Activated naive CD8-positive, alpha-beta T cell treated with anti-CD3 and anti-CD28 coated beads, Interleukin-2, amount 50 U/mL, for 24 hours (primary cell): ENCODE measurements around the gene PRRG1.
"Not testable (repeated sequence)": the region's sequence is repeated elsewhere in the genome, so short reads cannot be mapped to it uniquely, and the experiment has no call there.

Experiments used
- ATAC-seq: fragments of 150-1000 bp; cut with Tn5 transposase; one replicate; pipeline ENCODE4 v1.10.0; 2021
- DNase-seq: peaks from one replicate; pipeline ENCODE4 v3.0.0; 2021
- H3K27ac Mint-ChIP-seq: one replicate; pipeline ENCODE4 v1.8.0; 2021; ENCODE audit warnings: mild to moderate bottlenecking, mixed read lengths
- H3K27me3 Mint-ChIP-seq: one replicate; pipeline ENCODE4 v1.8.0; 2021; ENCODE audit warnings: mixed read lengths
- H3K36me3 Mint-ChIP-seq: one replicate; pipeline ENCODE4 v1.8.0; 2021; ENCODE audit warnings: low read depth, mixed read lengths
- H3K4me1 Mint-ChIP-seq: one replicate; pipeline ENCODE4 v1.8.0; 2021; ENCODE audit warnings: mixed read lengths
- H3K4me3 Mint-ChIP-seq: one replicate; pipeline ENCODE4 v1.8.0; 2021; ENCODE audit warnings: mild to moderate bottlenecking, moderate library complexity, mixed read lengths
- H3K9me3 Mint-ChIP-seq: one replicate; pipeline ENCODE4 v1.8.0; 2021; ENCODE audit warnings: mixed read lengths

The PRRG1 gene

DNA sequence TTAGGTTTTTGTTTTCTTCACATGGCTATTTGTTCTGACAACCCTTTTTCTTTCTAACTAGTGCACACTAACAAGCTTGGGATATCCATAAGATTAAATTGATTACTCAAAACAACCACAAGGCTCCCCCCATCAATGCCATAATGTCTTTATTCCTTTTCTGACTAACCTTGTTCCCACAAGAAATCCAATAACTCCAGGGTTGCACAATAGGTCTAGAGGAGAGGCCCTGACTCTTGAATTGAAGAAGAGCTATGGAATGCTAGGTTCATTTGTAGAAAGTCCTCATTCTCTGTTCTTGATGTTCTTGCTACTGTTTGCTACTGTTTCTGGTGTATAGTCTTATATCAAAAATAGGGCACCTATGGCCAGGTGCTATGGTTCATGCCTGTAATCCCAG lies 71.0 kb downstream of the PRRG1 start:
- H3K4me1 Mint-ChIP-seq: no peaks in the 10 kb centered on the region
- no peaks in the 10 kb centered on the region for H3K9me3 Mint-ChIP-seq
- no peak for ATAC-seq

DNA sequence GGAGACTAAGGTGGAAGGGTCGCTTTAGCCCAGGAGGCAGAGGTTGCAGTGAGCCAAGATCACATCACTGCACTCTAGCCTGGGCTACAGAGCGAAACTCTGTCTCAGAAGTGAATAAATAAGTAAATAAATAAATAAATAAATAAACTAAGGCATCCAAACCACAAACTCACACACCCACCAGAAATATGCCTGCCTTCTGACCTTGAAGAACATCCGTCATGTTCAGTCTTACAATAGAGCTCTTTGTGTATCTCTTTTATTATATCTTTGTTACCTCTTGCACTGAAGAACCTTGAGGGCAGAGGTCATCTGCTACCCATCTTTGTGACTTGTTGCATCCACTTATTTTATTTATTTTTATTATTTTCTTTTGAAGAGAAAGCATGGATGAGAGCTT lies 71.6 kb downstream of the PRRG1 start:
- Mint-ChIP-seq H3K27me3 (no peaks in the 10 kb centered on the region), H3K4me3 (no peak overlapping the region), H3K9me3 (no peaks in the 10 kb centered on the region), H3K36me3 (no peaks in the 10 kb centered on the region), H3K27ac (no peak overlapping the region), H3K4me1 (no peaks in the 10 kb centered on the region)
- ATAC-seq: no peak
- no peak for DNase-seq

More for the DNA sequence above, 71.0 kb downstream of the PRRG1 start:
- Mint-ChIP-seq H3K36me3 (no peaks in the 10 kb centered on the region), H3K4me3 (no peak overlapping the region), H3K27me3 (no peaks in the 10 kb centered on the region), H3K27ac (no peak overlapping the region)
- no peak for DNase-seq

DNA sequence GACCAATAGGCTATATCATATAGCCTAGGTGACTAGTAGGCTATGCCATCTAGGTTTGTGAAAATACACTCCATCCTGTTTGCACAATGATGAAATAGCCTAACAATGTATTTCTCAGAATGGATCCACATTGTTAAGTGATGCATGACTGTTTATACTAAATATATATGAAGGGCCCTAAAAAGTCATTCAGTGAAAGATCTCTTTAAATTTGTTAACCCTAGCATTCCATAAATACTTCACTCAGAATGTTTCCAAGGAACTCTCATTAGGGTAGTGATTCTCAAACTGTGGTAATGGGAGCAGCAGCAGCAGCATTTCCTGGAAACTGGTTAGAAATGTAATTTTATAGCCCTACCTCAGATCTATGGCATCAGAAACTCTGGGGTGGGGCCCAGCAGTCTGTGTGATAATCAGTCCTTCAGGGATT lies 74.9 kb downstream of the PRRG1 start:
- DNase-seq (no peak), ATAC-seq (no peak)
- Mint-ChIP-seq H3K4me1 (no peaks in the 10 kb centered on the region), H3K27ac (no peak overlapping the region), H3K36me3 (no peaks in the 10 kb centered on the region), H3K27me3 (no peaks in the 10 kb centered on the region), H3K9me3 (no peaks in the 10 kb centered on the region), H3K4me3 (no peak overlapping the region)

DNA sequence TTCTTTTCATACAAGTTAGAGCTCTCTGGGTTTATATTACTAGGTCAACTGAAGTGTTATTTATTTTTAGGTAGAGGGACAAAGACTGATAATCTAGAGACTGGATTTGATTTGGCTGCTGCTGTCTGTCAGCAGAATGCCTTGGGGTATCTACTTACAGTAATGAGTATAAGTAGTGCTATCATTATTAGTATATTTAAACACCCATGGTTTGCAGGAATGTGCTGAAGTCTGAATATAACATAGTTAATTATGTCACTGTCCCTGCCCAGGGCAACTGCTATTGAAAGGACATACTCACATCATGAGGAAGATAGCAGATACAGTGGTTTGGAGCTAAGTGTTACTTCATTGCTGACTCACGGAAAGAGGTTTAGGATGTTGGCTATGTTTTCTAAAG lies 76.2 kb downstream of the PRRG1 start:
- no peaks in the 10 kb centered on the region for H3K27me3 Mint-ChIP-seq
- no peak for ATAC-seq
- no peak for DNase-seq
- H3K4me1 Mint-ChIP-seq: no peaks in the 10 kb centered on the region
- H3K4me3 Mint-ChIP-seq: no peak overlapping the region
- H3K36me3 Mint-ChIP-seq: no peaks in the 10 kb centered on the region
- no peak overlapping the region for H3K27ac Mint-ChIP-seq
- no peaks in the 10 kb centered on the region for H3K9me3 Mint-ChIP-seq

GRCh38 chrX:37428962-37429361 lies 79.8 kb downstream of the PRRG1 start:
- not testable (repeated sequence) for ATAC-seq, H3K4me1 Mint-ChIP-seq, H3K9me3 Mint-ChIP-seq, H3K4me3 Mint-ChIP-seq, H3K27ac Mint-ChIP-seq, DNase-seq, H3K27me3 Mint-ChIP-seq, H3K36me3 Mint-ChIP-seq

GRCh38 chrX:37434362-37434761 lies 85.2 kb downstream of the PRRG1 start:
- H3K36me3 Mint-ChIP-seq: no peaks in the 10 kb centered on the region
- no peak for ATAC-seq
- DNase-seq: no peak

GRCh38 chrX:37437160-37437559 lies 88.0 kb downstream of the PRRG1 start:
- no peak overlapping the region for H3K27ac Mint-ChIP-seq

More at GRCh38 chrX:37434362-37434761, 85.2 kb downstream of the PRRG1 start:
- Mint-ChIP-seq H3K4me3 (no peak overlapping the region), H3K9me3 (no peaks in the 10 kb centered on the region), H3K27me3 (no peaks in the 10 kb centered on the region), H3K27ac (no peak overlapping the region), H3K4me1 (no peaks in the 10 kb centered on the region)

GRCh38 chrX:37441377-37441776 lies 92.2 kb downstream of the PRRG1 start:
- DNase-seq (no peak), ATAC-seq (no peak)
- no peak overlapping the region for H3K27ac Mint-ChIP-seq
- no peaks in the 10 kb centered on the region for H3K27me3 Mint-ChIP-seq
- no peaks in the 10 kb centered on the region for H3K4me1 Mint-ChIP-seq
- no peaks in the 10 kb centered on the region for H3K9me3 Mint-ChIP-seq
- H3K36me3 Mint-ChIP-seq: no peaks in the 10 kb centered on the region
- no peak overlapping the region for H3K4me3 Mint-ChIP-seq

More at GRCh38 chrX:37437160-37437559, 88.0 kb downstream of the PRRG1 start:
- H3K27me3 Mint-ChIP-seq: no peaks in the 10 kb centered on the region
- no peaks in the 10 kb centered on the region for H3K9me3 Mint-ChIP-seq
- DNase-seq: no peak
- H3K36me3 Mint-ChIP-seq: no peaks in the 10 kb centered on the region
- no peak overlapping the region for H3K4me3 Mint-ChIP-seq
- H3K4me1 Mint-ChIP-seq: no peaks in the 10 kb centered on the region
- ATAC-seq: no peak

GRCh38 chrX:37445182-37445581 lies 96.0 kb downstream of the PRRG1 start:
- no peak for ATAC-seq
- no peak overlapping the region for H3K4me3 Mint-ChIP-seq
- H3K4me1 Mint-ChIP-seq: no peaks in the 10 kb centered on the region

DNA sequence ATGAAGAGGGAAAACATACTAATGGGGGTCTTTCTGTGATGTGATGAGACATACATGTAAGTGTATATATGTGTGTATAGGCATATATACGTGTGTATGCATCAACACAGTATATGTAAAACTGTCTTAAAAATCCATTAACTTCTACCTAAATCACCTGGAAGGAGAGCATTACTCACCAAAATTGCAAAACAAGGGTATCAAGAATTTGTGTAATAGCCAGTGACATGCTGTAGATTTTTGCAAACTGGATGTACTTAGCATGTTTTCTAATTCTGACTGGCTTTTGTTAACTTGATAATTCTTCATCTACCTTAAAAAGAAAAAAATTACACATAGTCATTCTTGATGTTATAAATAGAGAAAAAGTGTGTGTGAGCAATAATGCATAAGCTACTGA lies 104.7 kb downstream of the PRRG1 start:
- H3K4me3 Mint-ChIP-seq: no peak overlapping the region
- H3K27ac Mint-ChIP-seq: no peak overlapping the region
- DNase-seq (no peak), ATAC-seq (no peak)
- no peaks in the 10 kb centered on the region for H3K27me3 Mint-ChIP-seq
- no peaks in the 10 kb centered on the region for H3K9me3 Mint-ChIP-seq
- no peaks in the 10 kb centered on the region for H3K36me3 Mint-ChIP-seq
- H3K4me1 Mint-ChIP-seq: no peaks in the 10 kb centered on the region

More at GRCh38 chrX:37445182-37445581, 96.0 kb downstream of the PRRG1 start:
- H3K27ac Mint-ChIP-seq: no peak overlapping the region
- H3K36me3 Mint-ChIP-seq: no peaks in the 10 kb centered on the region
- no peaks in the 10 kb centered on the region for H3K27me3 Mint-ChIP-seq
- no peaks in the 10 kb centered on the region for H3K9me3 Mint-ChIP-seq
- no peak for DNase-seq

DNA sequence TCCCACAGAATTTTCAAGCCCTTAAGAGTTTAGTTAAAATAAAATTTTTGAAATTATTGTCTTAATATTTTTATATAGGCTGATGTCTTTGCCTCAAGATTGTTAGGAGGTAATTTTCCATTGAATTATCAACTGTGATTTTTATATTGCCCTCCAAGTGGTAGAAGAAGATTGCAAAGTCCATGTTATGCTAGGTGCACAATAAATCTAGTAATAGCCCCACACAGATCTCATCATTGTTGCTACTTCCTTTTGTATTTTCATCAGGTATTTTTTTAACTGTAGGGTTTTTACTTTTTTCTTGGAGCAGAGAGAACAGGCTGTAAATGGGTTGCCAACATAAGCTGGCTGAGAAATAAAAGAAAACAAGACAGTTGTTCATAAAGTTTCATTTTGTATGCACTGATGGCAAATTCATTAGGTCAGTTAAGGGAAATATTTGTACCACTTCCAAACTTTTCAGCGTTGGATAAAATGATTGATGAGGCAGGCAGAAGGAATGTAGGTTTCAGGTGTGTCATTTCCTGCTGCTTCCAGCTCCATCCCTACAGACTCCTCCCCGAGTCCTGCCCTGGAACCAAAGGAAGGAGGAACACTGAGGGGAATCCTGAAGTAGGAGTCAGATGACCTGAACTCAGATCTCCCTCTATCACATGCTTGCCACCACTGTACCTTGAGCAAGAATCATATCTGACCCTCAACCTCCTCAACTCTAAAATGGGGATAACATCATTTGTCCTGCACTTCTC lies 105.5 kb downstream of the PRRG1 start:
- ATAC-seq: no peak
- no peaks in the 10 kb centered on the region for H3K27me3 Mint-ChIP-seq
- H3K4me1 Mint-ChIP-seq: no peaks in the 10 kb centered on the region
- no peak for DNase-seq
- no peaks in the 10 kb centered on the region for H3K9me3 Mint-ChIP-seq
- no peak overlapping the region for H3K4me3 Mint-ChIP-seq
- no peaks in the 10 kb centered on the region for H3K36me3 Mint-ChIP-seq
- H3K27ac Mint-ChIP-seq: no peak overlapping the region

DNA sequence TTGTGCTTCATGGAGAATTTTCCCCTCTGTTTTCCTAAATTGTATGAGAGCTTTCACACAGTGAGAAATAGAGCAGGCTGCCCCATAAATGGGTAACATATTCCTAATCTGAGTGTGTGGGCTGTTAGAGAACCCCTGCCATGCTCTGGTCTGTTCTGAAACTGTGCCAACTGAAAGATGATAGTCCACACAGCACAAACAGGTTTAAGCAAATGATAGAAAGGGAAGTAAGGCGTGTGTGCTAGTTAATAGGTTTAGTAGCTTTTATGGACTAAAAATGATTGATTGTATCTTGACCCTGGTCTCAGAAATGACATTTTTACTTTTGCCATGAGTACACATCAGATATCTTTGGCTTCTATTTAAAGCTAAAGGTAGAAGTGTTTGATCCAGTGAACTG lies 106.2 kb downstream of the PRRG1 start:
- no peaks in the 10 kb centered on the region for H3K9me3 Mint-ChIP-seq
- no peaks in the 10 kb centered on the region for H3K36me3 Mint-ChIP-seq

DNA sequence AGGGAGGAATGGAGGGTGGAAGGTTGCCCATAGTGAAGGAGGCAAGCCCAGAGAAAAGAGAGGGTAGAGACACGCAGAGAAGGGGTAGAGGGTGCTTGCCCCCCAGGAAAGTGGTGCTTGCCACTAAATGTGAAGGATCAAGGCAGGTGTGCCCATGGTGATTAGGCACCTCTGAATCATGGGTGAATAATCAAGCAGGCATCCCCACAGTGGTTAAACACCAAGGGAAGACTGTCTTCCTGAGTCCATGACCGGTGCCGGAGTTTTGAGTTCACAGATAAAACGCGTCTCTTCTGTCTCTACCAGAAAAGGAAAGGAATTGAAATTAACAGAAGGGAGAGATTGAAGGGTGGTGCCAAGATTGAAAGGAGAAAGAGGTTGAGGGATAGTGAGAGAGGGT lies 111.1 kb downstream of the PRRG1 start:
- H3K27ac Mint-ChIP-seq, H3K27me3 Mint-ChIP-seq, H3K4me3 Mint-ChIP-seq, DNase-seq, H3K4me1 Mint-ChIP-seq, H3K36me3 Mint-ChIP-seq, H3K9me3 Mint-ChIP-seq, ATAC-seq: not testable (repeated sequence)

More for the DNA sequence above, 106.2 kb downstream of the PRRG1 start:
- H3K4me3 Mint-ChIP-seq: no peak overlapping the region
- no peak for DNase-seq
- no peaks in the 10 kb centered on the region for H3K4me1 Mint-ChIP-seq
- no peak overlapping the region for H3K27ac Mint-ChIP-seq
- H3K27me3 Mint-ChIP-seq: peaks cover under 1% of the 10 kb centered on the region
- no peak for ATAC-seq

DNA sequence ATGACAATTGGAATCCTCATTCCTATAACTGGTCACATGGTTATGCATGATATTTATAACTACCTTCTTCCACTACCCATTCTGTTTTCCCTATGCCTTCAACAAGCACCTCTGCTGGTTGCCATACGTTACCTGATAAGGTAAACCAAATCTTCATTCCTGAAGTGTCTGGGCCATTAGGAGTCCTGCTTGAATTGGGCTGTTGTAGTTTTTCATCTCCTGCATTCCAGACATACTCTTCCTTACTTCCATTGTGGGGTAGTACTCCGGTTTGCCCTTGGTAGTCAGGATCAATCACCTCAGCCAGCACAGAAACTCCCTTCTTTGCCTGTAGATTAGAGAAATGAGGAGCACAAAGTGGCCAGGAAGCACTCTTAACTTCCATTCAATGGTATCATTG lies 113.2 kb downstream of the PRRG1 start:
- DNase-seq (no peak), ATAC-seq (no peak)
- Mint-ChIP-seq H3K4me3 (no peak overlapping the region), H3K36me3 (no peaks in the 10 kb centered on the region), H3K9me3 (no peaks in the 10 kb centered on the region), H3K27ac (no peak overlapping the region), H3K27me3 (peaks cover 2% of the 10 kb centered on the region), H3K4me1 (no peaks in the 10 kb centered on the region)

DNA sequence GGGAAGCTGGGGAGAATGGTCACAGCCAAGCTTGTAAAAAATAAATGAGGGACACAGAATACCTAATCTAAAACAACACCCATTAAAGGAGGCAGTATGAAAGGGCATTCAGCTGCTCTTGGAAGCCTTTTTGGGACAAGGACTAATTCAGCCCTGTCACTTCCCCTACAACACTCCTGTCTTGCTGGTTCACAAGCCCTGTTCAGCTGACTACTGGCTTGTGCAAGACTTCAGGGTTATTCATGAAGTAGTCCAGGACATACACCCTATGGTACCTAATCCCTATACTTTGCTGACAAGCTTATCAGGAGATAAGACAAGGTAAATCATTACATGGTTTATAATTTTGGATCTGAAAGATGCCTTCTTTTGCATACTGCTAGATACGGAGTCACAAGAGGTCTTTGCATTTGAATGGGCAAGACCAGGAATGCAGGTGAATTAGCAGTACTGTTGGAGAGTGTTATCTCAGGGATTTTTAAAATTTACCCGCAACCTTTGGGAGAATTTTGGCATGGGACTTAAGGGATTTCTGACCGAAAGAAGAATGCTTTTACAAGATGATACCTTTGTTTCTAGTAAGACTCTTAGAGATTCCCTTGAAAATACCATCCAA lies 119.1 kb downstream of the PRRG1 start:
- Mint-ChIP-seq H3K27ac (no peak overlapping the region), H3K36me3 (no peaks in the 10 kb centered on the region), H3K9me3 (no peaks in the 10 kb centered on the region), H3K4me1 (no peaks in the 10 kb centered on the region), H3K27me3 (no peaks in the 10 kb centered on the region), H3K4me3 (no peak overlapping the region)
- DNase-seq (no peak), ATAC-seq (no peak)
